ENCODE results near the gene SHROOM2. TPM values are rescaled to one million over a fixed set of nuclear protein-coding genes. Genes with fewer than 3 reads are reported as not detected.
"Not testable (repeated sequence)": the region's sequence is repeated elsewhere in the genome, so short reads cannot be mapped to it uniquely, and the experiment has no call there.

SHROOM2 gene
- total and polyA plus RNA-seq, 7 donors: 0.05 to 0.47 (median 0.12) TPM

- Histone ChIP-seq H3K27ac (no peak overlapping the region), H3K4me3 (no peak overlapping the region), H3K36me3 (ENCODE audit: insufficient read depth in 1 of 2, low read depth in 1 of 2) (no peaks in the 10 kb centered on the region), H3K27me3 (ENCODE audit: insufficient read depth in 3 of 3, low read length in 2 of 3) (no peaks in the 10 kb centered on the region), H3K9me3 (no peaks in the 10 kb centered on the region), H3K4me1 (no peaks in the 10 kb centered on the region)
- 66 to 77% (median 74%) methylated on average over 9 of the region's 9 CpGs for WGBS, 3 donors
- DNase-seq (no peak), ATAC-seq (no peak)
- no peak for TF ChIP-seq CTCF (IDR thresholded peaks at IDR 0.05)
- intact Hi-C loops (cut with DNase I): no loop called here
Measured at GRCh38 chrX:9856588-9856987, 70.4 kb downstream of the SHROOM2 start.

GRCh38 chrX:9857575-9858474, 71.6 kb downstream of the SHROOM2 start:
- TF ChIP-seq CTCF (IDR thresholded peaks at IDR 0.05): no peak
- 75 to 85% (median 80%) methylated on average over 19 to 21 of the region's 21 CpGs for WGBS, 3 donors
- H3K4me1 ChIP-seq: no peaks in the 10 kb centered on the region
- no peak for ATAC-seq
- H3K27ac ChIP-seq: no peak overlapping the region
- H3K4me3 ChIP-seq: no peak overlapping the region
- H3K9me3 ChIP-seq: no peaks in the 10 kb centered on the region
- intact Hi-C loops (cut with DNase I): no loop called here
- H3K27me3 ChIP-seq (ENCODE audit: insufficient read depth in 3 of 3, low read length in 2 of 3): no peaks in the 10 kb centered on the region
- no peaks in the 10 kb centered on the region for H3K36me3 ChIP-seq (ENCODE audit: insufficient read depth in 1 of 2, low read depth in 1 of 2)
- DNase-seq: no peak

- H3K4me3 ChIP-seq; H3K4me1 ChIP-seq; H3K27me3 ChIP-seq (ENCODE audit: insufficient read depth in 3 of 3, low read length in 2 of 3); H3K36me3 ChIP-seq (ENCODE audit: insufficient read depth in 1 of 2, low read depth in 1 of 2); H3K27ac ChIP-seq; intact Hi-C loops (cut with DNase I); DNase-seq; H3K9me3 ChIP-seq; ATAC-seq: not testable (repeated sequence)
- WGBS, 3 donors: 86 to 91% (median 90%) methylated on average over 10 to 11 of the region's 11 CpGs
Measured at GRCh38 chrX:9858684-9859083, 72.5 kb downstream of the SHROOM2 start.

- intact Hi-C loops (cut with DNase I): no loop called here
- H3K9me3 ChIP-seq: no peaks in the 10 kb centered on the region
- no peak overlapping the region for H3K27ac ChIP-seq
- H3K4me3 ChIP-seq: no peak overlapping the region
- 50 to 76% (median 65%) methylated on average over 14 of the region's 14 CpGs for WGBS, 3 donors
- no peaks in the 10 kb centered on the region for H3K36me3 ChIP-seq (ENCODE audit: insufficient read depth in 1 of 2, low read depth in 1 of 2)
- DNase-seq (no peak), ATAC-seq (no peak)
- no peak for TF ChIP-seq CTCF (IDR thresholded peaks at IDR 0.05)
- no peaks in the 10 kb centered on the region for H3K4me1 ChIP-seq
- no peaks in the 10 kb centered on the region for H3K27me3 ChIP-seq (ENCODE audit: insufficient read depth in 3 of 3, low read length in 2 of 3)
Measured at GRCh38 chrX:9859711-9860555, 73.7 kb downstream of the SHROOM2 start.

- Histone ChIP-seq H3K4me1 (no peaks in the 10 kb centered on the region), H3K27me3 (ENCODE audit: insufficient read depth in 3 of 3, low read length in 2 of 3) (no peaks in the 10 kb centered on the region), H3K27ac (no peak overlapping the region), H3K36me3 (ENCODE audit: insufficient read depth in 1 of 2, low read depth in 1 of 2) (no peaks in the 10 kb centered on the region), H3K9me3 (no peaks in the 10 kb centered on the region), H3K4me3 (no peak overlapping the region)
- intact Hi-C loops (cut with DNase I): no loop called here
- DNase-seq: no peak
- ATAC-seq: no peak
- TF ChIP-seq CTCF (IDR thresholded peaks at IDR 0.05): no peak
- WGBS, 3 donors: 93 to 94% (median 93%) methylated on average over 1 of the region's 1 CpG
Measured at GRCh38 chrX:9860826-9861225, 74.6 kb downstream of the SHROOM2 start.

Measured in psoas muscle (tissue), 8 donors.